HG03280 (cell line): ENCODE results near the gene MXD4.
"Not testable (repeated sequence)": the region's sequence is repeated elsewhere in the genome, so short reads cannot be mapped to it uniquely, and the experiment has no call there.

Source experiments
- ATAC-seq: cut with Tn5 transposase; IDR thresholded peaks from one replicate; pipeline ENCODE4 v1.9.1; 2021; ENCODE audit warnings: mild to moderate bottlenecking, moderate library complexity; ENCODE audit not compliant: unreplicated experiment

Gene MXD4

GRCh38 chr4:2241003-2241402 lies 20.9 kb downstream of the MXD4 start:
- no peak for ATAC-seq

- ATAC-seq = no peak
Observed at GRCh38 chr4:2236944-2237666, 24.8 kb downstream of the MXD4 start.

GRCh38 chr4:2231082-2231481 lies 30.8 kb downstream of the MXD4 start:
- ATAC-seq = no peak

GRCh38 chr4:2226261-2226660 lies 35.6 kb downstream of the MXD4 start:
- ATAC-seq = no peak

- no peak for ATAC-seq
Observed at GRCh38 chr4:2222838-2223237, 39.1 kb downstream of the MXD4 start.

GRCh38 chr4:2221378-2221777 lies 40.5 kb downstream of the MXD4 start:
- ATAC-seq = not testable (repeated sequence)

GRCh38 chr4:2220016-2220630 lies 41.8 kb downstream of the MXD4 start:
- no peak for ATAC-seq

GRCh38 chr4:2219233-2219760 lies 42.6 kb downstream of the MXD4 start:
- ATAC-seq = no peak

GRCh38 chr4:2218436-2218835 lies 43.5 kb downstream of the MXD4 start:
- ATAC-seq = no peak

GRCh38 chr4:2217726-2218125 lies 44.2 kb downstream of the MXD4 start:
- no peak for ATAC-seq

GRCh38 chr4:2212831-2213230 lies 49.1 kb downstream of the MXD4 start:
- ATAC-seq = no peak

GRCh38 chr4:2202789-2203188 lies 59.1 kb downstream of the MXD4 start:
- not testable (repeated sequence) for ATAC-seq
